ENCODE measurements around the gene STK26. TPM values are rescaled to one million over a fixed set of nuclear protein-coding genes. Genes with fewer than 3 reads are reported as not detected.

STK26 gene
- total and polyA plus RNA-seq, 2 of the 13 experiments (the other 11 are each of a cell fraction or from before 2014, with no cell fraction given): 16.9 to 47.9 TPM

DNA sequence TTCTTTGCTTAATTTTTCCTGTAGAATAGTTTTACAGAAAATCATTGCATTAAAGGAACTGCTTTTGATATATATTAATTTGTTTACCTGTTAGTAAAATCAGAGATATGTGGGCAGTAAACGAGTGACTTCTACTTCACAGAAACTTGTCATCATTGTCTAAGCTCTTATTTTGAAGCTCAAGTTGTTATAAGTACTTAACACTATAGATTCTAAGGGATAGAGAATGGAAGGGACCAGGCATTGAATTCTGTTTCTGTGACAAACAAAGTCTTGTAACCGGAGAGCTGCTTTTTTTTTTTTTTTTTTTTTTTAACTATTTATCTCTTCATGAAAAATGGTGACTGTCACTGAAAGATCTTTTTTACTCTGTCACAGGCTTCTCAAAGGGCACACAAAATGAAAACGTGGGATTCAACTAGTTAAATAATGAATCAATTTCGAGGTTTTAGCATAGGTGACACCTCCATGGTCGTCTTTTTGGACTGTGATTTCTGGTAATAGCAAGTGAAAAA is 14.4 kb downstream of the STK26 start:
- Histone ChIP-seq H3K9ac (ENCODE audit: insufficient read depth, low read depth, low read length) (no peak overlapping the region), H2AFZ (ENCODE audit: low read length) (no peak overlapping the region), H3K79me2 (ENCODE audit: insufficient read depth, low read length) (peaks cover 56% of the 10 kb centered on the region), H3K36me3 (replicated peaks in 1 of 2; ENCODE audit: control insufficient read depth in 1 of 2, insufficient read depth in 2 of 2, low read length in 2 of 2) (no peaks in the 10 kb centered on the region), H3K9me3 (ENCODE audit: low read length) (no peaks in the 10 kb centered on the region), H3K4me3 (replicated peaks in 1 of 3; ENCODE audit: insufficient read depth in 1 of 3, low read depth in 2 of 3, low read length in 3 of 3) (no peak overlapping the region), H3K4me2 (ENCODE audit: low read depth, low read length) (no peak overlapping the region), H4K20me1 (ENCODE audit: insufficient read depth, low read length) (0 out of 2 replicates have a peak, but pooled peaks cover 2% of the 10 kb centered on the region), H3K27ac (ENCODE audit: extremely low read length, insufficient read depth, low read length) (no peak overlapping the region), H3K4me1 (ENCODE audit: insufficient read depth, low read length) (peaks cover 26% of the 10 kb centered on the region), H3K27me3 (ENCODE audit: control insufficient read depth in 1 of 2, insufficient read depth in 2 of 2, low read length in 2 of 2) (no peaks in the 10 kb centered on the region)
- WGBS (ENCODE audit: low lambda C conversion rate): 48% methylated on average over 5 of the region's 5 CpGs
- ChIA-PET CTCF (ENCODE audit: low intra/inter-chr PET ratio, low total read pairs) (no interaction called here), POLR2A (no interaction called here)
- ATAC-seq (no peak), FAIRE-seq (no peak), DNase-seq (ENCODE audit: low spot score) (no peak)
- in situ Hi-C loops (cut with HindIII; ENCODE audit: extremely low pct_ligation_motif_present, low pct_unique_long_range_greater_than_20kb) (no loop called here), intact Hi-C loops (cut with micrococcal nuclease; ENCODE audit: unreplicated experiment) (no loop called here)
- TF ChIP-seq DR1 (CRISPR knock-in tag; IDR thresholded peaks at IDR 0.05): no peak
- TF ChIP-seq LCORL (IDR thresholded peaks at IDR 0.05): no peak
- TF ChIP-seq LCORL (CRISPR knock-in tag; IDR thresholded peaks at IDR 0.05): no peak
- no peak for TF ChIP-seq KDM6A (CRISPR knock-in tag; IDR thresholded peaks at IDR 0.05; ENCODE audit: low read depth)
- no peak for TF ChIP-seq MBNL3 (CRISPR knock-in tag; conservative IDR thresholded peaks at IDR 0.05)
- BruUV-seq (replicated peaks): no TSS peak

DNA sequence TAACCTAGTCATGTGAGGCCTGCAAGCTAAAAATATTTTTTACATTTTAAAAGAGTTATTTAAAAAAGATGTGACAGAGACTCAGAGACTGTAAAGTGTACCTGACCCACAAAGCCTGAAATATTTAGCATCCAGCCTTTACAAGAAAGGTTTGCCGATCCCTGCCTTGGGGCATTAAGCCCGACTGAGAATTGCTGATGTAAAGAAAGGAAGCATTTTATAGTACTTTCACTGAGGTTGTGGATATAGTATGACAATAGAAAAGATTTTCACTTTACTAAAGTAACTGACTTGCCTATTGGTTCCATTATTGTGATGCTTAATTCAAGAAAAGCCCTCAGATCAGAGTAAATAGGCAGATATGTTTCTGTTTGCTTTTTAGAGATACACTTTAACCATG is 17.0 kb downstream of the STK26 start:
- peaks cover 52% of the 10 kb centered on the region for H3K79me2 ChIP-seq (ENCODE audit: insufficient read depth, low read length)
- H3K27me3 ChIP-seq (ENCODE audit: control insufficient read depth in 1 of 2, insufficient read depth in 2 of 2, low read length in 2 of 2): no peaks in the 10 kb centered on the region
- TF ChIP-seq, protein P1, sequence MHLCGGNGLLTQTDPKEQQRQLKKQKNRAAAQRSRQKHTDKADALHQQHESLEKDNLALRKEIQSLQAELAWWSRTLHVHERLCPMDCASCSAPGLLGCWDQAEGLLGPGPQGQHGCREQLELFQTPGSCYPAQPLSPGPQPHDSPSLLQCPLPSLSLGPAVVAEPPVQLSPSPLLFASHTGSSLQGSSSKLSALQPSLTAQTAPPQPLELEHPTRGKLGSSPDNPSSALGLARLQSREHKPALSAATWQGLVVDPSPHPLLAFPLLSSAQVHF (CRISPR knock-in tag; IDR thresholded peaks at IDR 0.05): no peak
- TF ChIP-seq ZBTB7A (CRISPR knock-in tag; IDR thresholded peaks at IDR 0.05): no peak
- ChIA-PET POLR2A (no interaction called here), CTCF (ENCODE audit: low intra/inter-chr PET ratio, low total read pairs) (no interaction called here)
- H3K4me2 ChIP-seq (ENCODE audit: low read depth, low read length): no peak overlapping the region
- intact Hi-C loops (cut with micrococcal nuclease; ENCODE audit: unreplicated experiment): no loop called here
- H3K36me3 ChIP-seq (replicated peaks in 1 of 2; ENCODE audit: control insufficient read depth in 1 of 2, insufficient read depth in 2 of 2, low read length in 2 of 2): no peaks in the 10 kb centered on the region
- no peak overlapping the region for H2AFZ ChIP-seq (ENCODE audit: low read length)
- no peak overlapping the region for H3K9ac ChIP-seq (ENCODE audit: insufficient read depth, low read depth, low read length)
- DNase-seq (ENCODE audit: low spot score) (no peak), ATAC-seq (no peak), FAIRE-seq (no peak)
- no peak overlapping the region for H3K4me3 ChIP-seq (replicated peaks in 1 of 3; ENCODE audit: insufficient read depth in 1 of 3, low read depth in 2 of 3, low read length in 3 of 3)
- no TSS peak for BruUV-seq (replicated peaks)
- 0 out of 2 replicates have a peak, but pooled peaks cover 2% of the 10 kb centered on the region for H4K20me1 ChIP-seq (ENCODE audit: insufficient read depth, low read length)
- in situ Hi-C loops (cut with HindIII; ENCODE audit: extremely low pct_ligation_motif_present, low pct_unique_long_range_greater_than_20kb): no loop called here
- H3K9me3 ChIP-seq (ENCODE audit: low read length): no peaks in the 10 kb centered on the region
- peaks cover 12% of the 10 kb centered on the region for H3K4me1 ChIP-seq (ENCODE audit: insufficient read depth, low read length)
- no peak overlapping the region for H3K27ac ChIP-seq (ENCODE audit: extremely low read length, insufficient read depth, low read length)
- WGBS (ENCODE audit: low lambda C conversion rate): 100% methylated on average over 2 of the region's 2 CpGs
